HG03432 (cell line): Measurements from ENCODE around the gene CALR.
"Not testable (repeated sequence)": the region's sequence is repeated elsewhere in the genome, so short reads cannot be mapped to it uniquely, and the experiment has no call there.

ENCODE experiments used
- ATAC-seq: cut with Tn5 transposase; IDR thresholded peaks from one replicate; pipeline ENCODE4 v1.9.1; 2021; ENCODE audit warnings: mild to moderate bottlenecking, moderate library complexity; ENCODE audit not compliant: unreplicated experiment

Gene CALR

GRCh38 chr19:12933287-12934072 is 4.9 kb upstream of the CALR start, which contains the start of gene FARSA:
FARSA (minus strand) TSS chr19:12933711; CDS start chr19:12933696, 15 bp downstream.
- peak; percentile 46 for ATAC-seq

GRCh38 chr19:12935071-12935470 is 3.3 kb upstream of the CALR start:
- no peak for ATAC-seq

GRCh38 chr19:12936582-12936981 is 1.8 kb upstream of the CALR start:
- ATAC-seq, result no peak

- ATAC-seq, result no peak
Observed at GRCh38 chr19:12937093-12937926, 1.1 kb upstream of the CALR start.

- ATAC-seq, result no peak
Observed at GRCh38 chr19:12938779-12939601, 581 bp downstream of the CALR start.

GRCh38 chr19:12939975-12940423 is 1.6 kb downstream of the CALR start:
- no peak for ATAC-seq

GRCh38 chr19:12940897-12941296 is 2.5 kb downstream of the CALR start:
- ATAC-seq, result no peak

GRCh38 chr19:12943437-12944044 is 5.1 kb downstream of the CALR start:
- ATAC-seq, result no peak

- ATAC-seq, result no peak
Observed at GRCh38 chr19:12944104-12944674, 5.8 kb downstream of the CALR start.

- ATAC-seq, result peak; percentile 79
Observed at GRCh38 chr19:12945479-12946091, 7.2 kb downstream of the CALR start, which contains the start of gene RAD23A. RAD23A (plus strand) TSS chr19:12945862; CDS start chr19:12945949, 87 bp downstream.

- ATAC-seq, result peak; percentile 43
Observed at GRCh38 chr19:12946092-12946721, 7.8 kb downstream of the CALR start.

- ATAC-seq, result no peak
Observed at GRCh38 chr19:12946731-12947496, 8.5 kb downstream of the CALR start.

- no peak for ATAC-seq
Observed at GRCh38 chr19:12947702-12948611, 9.5 kb downstream of the CALR start.

- ATAC-seq, result no peak
Observed at GRCh38 chr19:12948612-12949362, 10.4 kb downstream of the CALR start.

- ATAC-seq, result no peak
Observed at GRCh38 chr19:12949363-12950283, 11.2 kb downstream of the CALR start.

GRCh38 chr19:12952050-12952449 is 13.6 kb downstream of the CALR start:
- ATAC-seq, result not testable (repeated sequence)
